Mammary epithelial cell (primary cell): Measurements from ENCODE around the gene DEDD2.

ENCODE experiments used
- EZH2 ChIP-seq: IDR thresholded peaks from 2 replicates; pipeline ENCODE4 v1.6.1; 2012; ENCODE audit warnings: low read length, inconsistent platforms, borderline replicate concordance
- TF ChIP-seq, protein P1 (sequence below), 2 donors: IDR thresholded peaks in 1 of 2; conservative IDR thresholded peaks in 1 of 2; 2 replicates each; pipeline ENCODE4 v1.5.1; 2011 to 2012; ENCODE audit warnings: inconsistent platforms in 2 of 2, low read length in 2 of 2, mild to moderate bottlenecking in 2 of 2, control low read depth in 1 of 2, low read depth in 1 of 2; ENCODE audit not compliant: insufficient read depth in 1 of 2; ENCODE audit errors: extremely low read depth in 1 of 2

- TF ChIP-seq, protein P1, sequence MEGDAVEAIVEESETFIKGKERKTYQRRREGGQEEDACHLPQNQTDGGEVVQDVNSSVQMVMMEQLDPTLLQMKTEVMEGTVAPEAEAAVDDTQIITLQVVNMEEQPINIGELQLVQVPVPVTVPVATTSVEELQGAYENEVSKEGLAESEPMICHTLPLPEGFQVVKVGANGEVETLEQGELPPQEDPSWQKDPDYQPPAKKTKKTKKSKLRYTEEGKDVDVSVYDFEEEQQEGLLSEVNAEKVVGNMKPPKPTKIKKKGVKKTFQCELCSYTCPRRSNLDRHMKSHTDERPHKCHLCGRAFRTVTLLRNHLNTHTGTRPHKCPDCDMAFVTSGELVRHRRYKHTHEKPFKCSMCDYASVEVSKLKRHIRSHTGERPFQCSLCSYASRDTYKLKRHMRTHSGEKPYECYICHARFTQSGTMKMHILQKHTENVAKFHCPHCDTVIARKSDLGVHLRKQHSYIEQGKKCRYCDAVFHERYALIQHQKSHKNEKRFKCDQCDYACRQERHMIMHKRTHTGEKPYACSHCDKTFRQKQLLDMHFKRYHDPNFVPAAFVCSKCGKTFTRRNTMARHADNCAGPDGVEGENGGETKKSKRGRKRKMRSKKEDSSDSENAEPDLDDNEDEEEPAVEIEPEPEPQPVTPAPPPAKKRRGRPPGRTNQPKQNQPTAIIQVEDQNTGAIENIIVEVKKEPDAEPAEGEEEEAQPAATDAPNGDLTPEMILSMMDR (conservative IDR thresholded peaks at IDR 0.05 in 1 of 2, IDR thresholded peaks at IDR 0.05 in 1 of 2; ENCODE audit: extremely low read depth in 1 of 2, insufficient read depth in 1 of 2, low read depth in 1 of 2, low read length in 2 of 2) = no peak
- TF ChIP-seq EZH2 = no peak
Measured at GRCh38 chr19:42174188-42174587, 43.3 kb downstream of the DEDD2 start.
